Measurements from ENCODE around the gene MAP3K3. TPM values are rescaled to one million over a fixed set of nuclear protein-coding genes. Genes with fewer than 3 reads are reported as not detected.

The MAP3K3 gene
- total RNA-seq = 26.0 and 28.0 TPM in 2 replicates
- long read RNA-seq, partial matches to known transcripts = 0 of 4 reads
- long read RNA-seq, other reads (novel, unspliced or antisense) = 4 of 4 reads

- Mint-ChIP-seq H3K4me3 (peak within 1 kb of the TSS; percentile 100), H3K36me3 (ENCODE audit: low read depth) (no peaks in the 10 kb centered on the region), H3K27me3 (ENCODE audit: low read depth) (peaks cover 5% of the 10 kb centered on the region), H3K9me3 (no peaks in the 10 kb centered on the region), H3K27ac (ENCODE audit: unreplicated experiment) (peak within 1 kb of the TSS; percentile 85), H3K4me1 (peaks cover 28% of the 10 kb centered on the region)
- TF ChIP-seq, protein P1, sequence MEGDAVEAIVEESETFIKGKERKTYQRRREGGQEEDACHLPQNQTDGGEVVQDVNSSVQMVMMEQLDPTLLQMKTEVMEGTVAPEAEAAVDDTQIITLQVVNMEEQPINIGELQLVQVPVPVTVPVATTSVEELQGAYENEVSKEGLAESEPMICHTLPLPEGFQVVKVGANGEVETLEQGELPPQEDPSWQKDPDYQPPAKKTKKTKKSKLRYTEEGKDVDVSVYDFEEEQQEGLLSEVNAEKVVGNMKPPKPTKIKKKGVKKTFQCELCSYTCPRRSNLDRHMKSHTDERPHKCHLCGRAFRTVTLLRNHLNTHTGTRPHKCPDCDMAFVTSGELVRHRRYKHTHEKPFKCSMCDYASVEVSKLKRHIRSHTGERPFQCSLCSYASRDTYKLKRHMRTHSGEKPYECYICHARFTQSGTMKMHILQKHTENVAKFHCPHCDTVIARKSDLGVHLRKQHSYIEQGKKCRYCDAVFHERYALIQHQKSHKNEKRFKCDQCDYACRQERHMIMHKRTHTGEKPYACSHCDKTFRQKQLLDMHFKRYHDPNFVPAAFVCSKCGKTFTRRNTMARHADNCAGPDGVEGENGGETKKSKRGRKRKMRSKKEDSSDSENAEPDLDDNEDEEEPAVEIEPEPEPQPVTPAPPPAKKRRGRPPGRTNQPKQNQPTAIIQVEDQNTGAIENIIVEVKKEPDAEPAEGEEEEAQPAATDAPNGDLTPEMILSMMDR (conservative IDR thresholded peaks at IDR 0.05) = no peak
- peak; percentile 95 for DNase-seq (ENCODE audit: low read depth, low spot score)
Observed at GRCh38 chr17:63621684-63622573, at the start of gene MAP3K3. TSS of gene MAP3K3 (plus strand) at chr17:63622417. CDS start at chr17:63622760, 343 bp downstream.

DNA sequence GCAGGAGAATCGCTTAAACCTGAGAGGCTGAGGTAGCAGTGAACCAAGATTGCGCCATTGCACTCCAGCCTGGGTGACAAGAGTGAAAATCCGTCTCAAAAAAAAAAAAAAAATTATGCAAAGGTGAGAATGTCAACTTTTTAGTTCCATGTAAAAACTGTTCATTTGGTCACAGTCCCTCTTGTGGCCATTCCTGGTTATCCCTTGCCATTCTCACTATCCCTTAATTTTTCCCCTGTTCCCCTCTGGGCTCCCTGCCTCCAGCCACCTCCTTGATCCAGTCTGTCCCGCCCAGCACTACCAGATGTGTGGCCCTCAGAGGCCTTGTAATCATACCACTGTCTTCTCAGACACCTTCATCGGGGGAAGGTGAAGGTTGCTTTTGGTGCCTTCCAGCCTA, 48.6 kb upstream of the MAP3K3 start:
- Mint-ChIP-seq H3K9me3 (no peaks in the 10 kb centered on the region), H3K27ac (ENCODE audit: unreplicated experiment) (no peak overlapping the region), H3K4me1 (peaks cover 6% of the 10 kb centered on the region), H3K36me3 (ENCODE audit: low read depth) (no peaks in the 10 kb centered on the region), H3K27me3 (ENCODE audit: low read depth) (no peaks in the 10 kb centered on the region), H3K4me3 (no peak overlapping the region)
- no peak for DNase-seq (ENCODE audit: low read depth, low spot score)
- TF ChIP-seq, protein P1 (conservative IDR thresholded peaks at IDR 0.05) = peak; percentile 57

- Mint-ChIP-seq H3K27ac (ENCODE audit: unreplicated experiment) (no peak overlapping the region), H3K9me3 (no peaks in the 10 kb centered on the region), H3K4me3 (no peak overlapping the region), H3K36me3 (ENCODE audit: low read depth) (no peaks in the 10 kb centered on the region), H3K4me1 (peaks cover 6% of the 10 kb centered on the region), H3K27me3 (ENCODE audit: low read depth) (no peaks in the 10 kb centered on the region)
- TF ChIP-seq, protein P1 (conservative IDR thresholded peaks at IDR 0.05) = no peak
- DNase-seq (ENCODE audit: low read depth, low spot score) = no peak
Observed at GRCh38 chr17:63578027-63578768, 44.0 kb upstream of the MAP3K3 start.

GRCh38 chr17:63578769-63579111, 43.5 kb upstream of the MAP3K3 start:
- Mint-ChIP-seq H3K36me3 (ENCODE audit: low read depth) (no peaks in the 10 kb centered on the region), H3K4me3 (no peak overlapping the region)
- DNase-seq (ENCODE audit: low read depth, low spot score) = no peak

DNA sequence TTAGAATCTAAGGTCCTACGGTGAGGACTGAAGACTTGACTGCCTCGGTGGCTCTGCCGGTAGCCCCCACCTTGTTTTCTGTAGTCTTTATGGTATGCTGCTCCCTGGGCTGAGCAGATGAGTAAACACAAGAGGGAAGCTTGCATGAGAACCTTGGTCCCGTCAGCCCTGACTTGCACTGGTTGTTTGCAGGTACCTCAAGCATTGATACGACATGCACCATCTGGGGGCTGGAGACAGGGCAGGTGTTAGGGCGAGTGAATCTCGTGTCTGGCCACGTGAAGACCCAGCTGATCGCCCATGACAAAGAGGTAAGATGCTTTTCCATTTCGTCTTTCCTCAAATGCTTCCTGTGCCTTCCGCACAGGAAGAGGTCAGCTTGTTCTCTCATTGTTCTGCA, 42.6 kb upstream of the MAP3K3 start:
- Mint-ChIP-seq H3K9me3 (no peaks in the 10 kb centered on the region), H3K36me3 (ENCODE audit: low read depth) (peaks cover under 1% of the 10 kb centered on the region), H3K27me3 (ENCODE audit: low read depth) (no peaks in the 10 kb centered on the region), H3K27ac (ENCODE audit: unreplicated experiment) (no peak overlapping the region), H3K4me3 (no peak overlapping the region), H3K4me1 (peaks cover 6% of the 10 kb centered on the region)
- no peak for DNase-seq (ENCODE audit: low read depth, low spot score)
- TF ChIP-seq, protein P1 (conservative IDR thresholded peaks at IDR 0.05) = no peak

More at GRCh38 chr17:63578769-63579111, 43.5 kb upstream of the MAP3K3 start:
- H3K27me3 Mint-ChIP-seq (ENCODE audit: low read depth) = no peaks in the 10 kb centered on the region
- H3K9me3 Mint-ChIP-seq = no peaks in the 10 kb centered on the region
- TF ChIP-seq, protein P1 (conservative IDR thresholded peaks at IDR 0.05) = no peak
- H3K4me1 Mint-ChIP-seq = peaks cover 6% of the 10 kb centered on the region
- no peak overlapping the region for H3K27ac Mint-ChIP-seq (ENCODE audit: unreplicated experiment)

Measured in neural crest cell (in vitro differentiated cells).